Lower leg skin (tissue), 4 donors: ENCODE results near the gene STXBP6. TPM values are rescaled to one million over a fixed set of nuclear protein-coding genes. Genes with fewer than 3 reads are reported as not detected.
"Not testable (repeated sequence)": the region's sequence is repeated elsewhere in the genome, so short reads cannot be mapped to it uniquely, and the experiment has no call there.

ENCODE experiments used
- DNase-seq, 2 donors: peaks; one replicate each; pipeline ENCODE4 v3.0.0-alpha.2; 2019; ENCODE audit warnings: low spot score in 2 of 2
- H3K4me3 ChIP-seq: fragments of 200-600 bp; sonication (generic); 2 replicates; pipeline ENCODE4 v1.5.1; 2017; ENCODE audit warnings: mild to moderate bottlenecking, low read depth; ENCODE audit not compliant: poor library complexity, severe bottlenecking
- CTCF ChIP-seq, 3 donors: fragments of 450-650 bp; IDR thresholded peaks; one replicate each; pipeline ENCODE4 v1.5.1; 2016; ENCODE audit warnings: antibody characterized with exemption in 3 of 3, mild to moderate bottlenecking in 3 of 3, moderate library complexity in 2 of 3
- POLR2A ChIP-seq, 2 donors: fragments of 450-650 bp; IDR thresholded peaks; one replicate each; pipeline ENCODE4 v1.6.1; 2016 to 2017; ENCODE audit warnings: antibody characterized with exemption in 2 of 2, mild to moderate bottlenecking in 1 of 2, moderate library complexity in 1 of 2
- WGBS, 2 donors: methylation state at CpG; one replicate each; pipeline ENCODE4 v1.1.5; 2018; 5-methylcytosine and 5-hydroxymethylcytosine counted together
- intact Hi-C: fragments of 100-400 bp; cut with DNase I; formaldehyde crosslinking; loops from one replicate; pipeline ENCODE4 v1.15.0; 2023; ENCODE audit warnings: low total_unique reads
- total RNA-seq, 4 donors: library from RNA; depleted of rRNA; stranded (reverse); fragments of >200 nt; gene quantifications; one replicate each; pipeline ENCODE4 v1.1.0, GENCODE V29; 2016

STXBP6 gene
- total RNA-seq, 4 donors from 2014 or later = 24.6 to 49.3 (median 36.9) TPM

- TF ChIP-seq CTCF (IDR thresholded peaks at IDR 0.05) = no peak
- TF ChIP-seq POLR2A (IDR thresholded peaks at IDR 0.05) = no peak
- 15 to 20% methylated on average over 3 of the region's 3 CpGs for WGBS, 2 donors
- intact Hi-C loops = no loop called here
- peak in 1 of 2 donors; percentile 49 for DNase-seq
- no peak overlapping the region for H3K4me3 ChIP-seq
Measured at GRCh38 chr14:24965934-24966578, 83.9 kb downstream of the STXBP6 start.

GRCh38 chr14:24965578-24965933 is 84.4 kb downstream of the STXBP6 start:
- intact Hi-C loops = no loop called here
- DNase-seq = no peak
- H3K4me3 ChIP-seq = no peak overlapping the region
- 92 to 96% methylated on average over 1 of the region's 1 CpG for WGBS, 2 donors
- no peak for TF ChIP-seq CTCF (IDR thresholded peaks at IDR 0.05)
- no peak for TF ChIP-seq POLR2A (IDR thresholded peaks at IDR 0.05)

- WGBS, 2 donors = 83 to 85% methylated on average over 2 of the region's 2 CpGs
- no peak for DNase-seq
- no peak for TF ChIP-seq CTCF (IDR thresholded peaks at IDR 0.05)
- TF ChIP-seq POLR2A (IDR thresholded peaks at IDR 0.05) = no peak
- no peak overlapping the region for H3K4me3 ChIP-seq
- intact Hi-C loops = no loop called here
Measured at GRCh38 chr14:24964591-24964990, 85.4 kb downstream of the STXBP6 start.

- 89 to 93% methylated on average over 2 of the region's 2 CpGs for WGBS, 2 donors
- TF ChIP-seq POLR2A (IDR thresholded peaks at IDR 0.05) = no peak
- TF ChIP-seq CTCF (IDR thresholded peaks at IDR 0.05) = no peak
- intact Hi-C loops = no loop called here
- no peak overlapping the region for H3K4me3 ChIP-seq
- DNase-seq = no peak
Measured at GRCh38 chr14:24964048-24964447, 85.9 kb downstream of the STXBP6 start.

- H3K4me3 ChIP-seq, intact Hi-C loops, DNase-seq: not testable (repeated sequence)
- WGBS, 2 donors = 93 to 94% methylated on average over 6 of the region's 6 CpGs
Measured at GRCh38 chr14:24962118-24962517, 87.8 kb downstream of the STXBP6 start.

GRCh38 chr14:24960816-24961215 is 89.1 kb downstream of the STXBP6 start:
- TF ChIP-seq CTCF (IDR thresholded peaks at IDR 0.05) = no peak
- no peak for TF ChIP-seq POLR2A (IDR thresholded peaks at IDR 0.05)
- intact Hi-C loops = no loop called here
- whole genome bisulfite sequencing, 2 donors = 49 to 66% methylated on average over 2 of the region's 2 CpGs
- DNase-seq = no peak
- no peak overlapping the region for H3K4me3 ChIP-seq
